Esophagus muscularis mucosa (tissue), 3 donors: Measurements from ENCODE around the gene TTC33.

Source experiments
- POLR2A ChIP-seq: fragments of 450-650 bp; IDR thresholded peaks from one replicate; pipeline ENCODE4 v1.6.1; 2017; ENCODE audit warnings: antibody characterized with exemption, moderate library complexity, mild to moderate bottlenecking, low read depth
- POLR2AphosphoS5 ChIP-seq, 2 donors: sonication (generic); formaldehyde crosslinking; IDR thresholded peaks; one replicate each; pipeline ENCODE4 v1.6.1; 2017; ENCODE audit warnings: antibody characterized with exemption in 2 of 2
- TF ChIP-seq, protein P1 (sequence below), 3 experiments: fragments of 200-600 bp in 2 of 3; fragments of 450-650 bp in 1 of 3; sonication (generic) in 2 of 3; IDR thresholded peaks; one replicate each; pipeline ENCODE4 v1.5.1; 2017 to 2019; ENCODE audit warnings: antibody characterized with exemption in 3 of 3, mild to moderate bottlenecking in 2 of 3, moderate library complexity in 1 of 3

DNA sequence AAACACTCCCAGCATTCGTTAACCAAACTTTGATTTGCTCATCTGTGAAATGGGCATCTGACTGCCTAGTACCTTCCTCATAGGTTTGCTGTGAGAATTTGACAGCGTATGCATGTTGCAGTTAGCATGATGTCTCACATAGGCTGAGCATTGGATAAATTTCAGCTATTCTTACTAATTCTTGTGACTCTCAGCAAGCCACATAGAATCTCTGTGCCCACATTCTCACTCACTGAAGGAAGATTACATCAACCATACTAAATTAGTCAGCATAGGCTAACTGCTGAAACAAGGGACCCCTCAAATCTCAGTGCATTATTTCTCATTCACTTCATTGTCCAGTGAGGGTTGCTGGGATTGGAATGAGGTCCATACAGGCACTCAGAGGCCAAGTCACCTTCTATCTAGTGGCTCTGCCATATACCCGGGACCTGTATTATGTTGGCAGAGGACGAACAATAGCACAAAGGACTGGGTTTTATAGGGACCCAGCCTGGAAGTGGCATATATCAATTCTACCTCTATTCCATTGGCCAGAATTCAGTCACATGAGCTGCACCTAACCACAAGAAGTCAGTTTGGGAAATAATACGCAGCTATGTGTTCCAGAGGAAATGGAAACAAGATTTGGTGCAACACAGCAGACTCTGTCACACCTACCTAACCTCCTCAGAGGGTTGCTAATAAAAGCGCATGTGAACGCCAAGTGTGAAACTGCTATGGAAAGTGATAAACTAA is 80.2 kb downstream of the TTC33 start:
- TF ChIP-seq, protein P1, sequence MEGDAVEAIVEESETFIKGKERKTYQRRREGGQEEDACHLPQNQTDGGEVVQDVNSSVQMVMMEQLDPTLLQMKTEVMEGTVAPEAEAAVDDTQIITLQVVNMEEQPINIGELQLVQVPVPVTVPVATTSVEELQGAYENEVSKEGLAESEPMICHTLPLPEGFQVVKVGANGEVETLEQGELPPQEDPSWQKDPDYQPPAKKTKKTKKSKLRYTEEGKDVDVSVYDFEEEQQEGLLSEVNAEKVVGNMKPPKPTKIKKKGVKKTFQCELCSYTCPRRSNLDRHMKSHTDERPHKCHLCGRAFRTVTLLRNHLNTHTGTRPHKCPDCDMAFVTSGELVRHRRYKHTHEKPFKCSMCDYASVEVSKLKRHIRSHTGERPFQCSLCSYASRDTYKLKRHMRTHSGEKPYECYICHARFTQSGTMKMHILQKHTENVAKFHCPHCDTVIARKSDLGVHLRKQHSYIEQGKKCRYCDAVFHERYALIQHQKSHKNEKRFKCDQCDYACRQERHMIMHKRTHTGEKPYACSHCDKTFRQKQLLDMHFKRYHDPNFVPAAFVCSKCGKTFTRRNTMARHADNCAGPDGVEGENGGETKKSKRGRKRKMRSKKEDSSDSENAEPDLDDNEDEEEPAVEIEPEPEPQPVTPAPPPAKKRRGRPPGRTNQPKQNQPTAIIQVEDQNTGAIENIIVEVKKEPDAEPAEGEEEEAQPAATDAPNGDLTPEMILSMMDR (IDR thresholded peaks at IDR 0.05): no peak
- TF ChIP-seq POLR2AphosphoS5 (IDR thresholded peaks at IDR 0.05): no peak
- TF ChIP-seq POLR2A: no peak
